ENCODE results near the gene ENAM. TPM values are rescaled to one million over a fixed set of nuclear protein-coding genes. Genes with fewer than 3 reads are reported as not detected.

The ENAM gene
- total and polyA plus RNA-seq, 10 of the 15 experiments (the other 5 are each of a cell fraction or from before 2014, with no cell fraction given), result 0.04 to 1.3 (median 0.21) TPM

DNA sequence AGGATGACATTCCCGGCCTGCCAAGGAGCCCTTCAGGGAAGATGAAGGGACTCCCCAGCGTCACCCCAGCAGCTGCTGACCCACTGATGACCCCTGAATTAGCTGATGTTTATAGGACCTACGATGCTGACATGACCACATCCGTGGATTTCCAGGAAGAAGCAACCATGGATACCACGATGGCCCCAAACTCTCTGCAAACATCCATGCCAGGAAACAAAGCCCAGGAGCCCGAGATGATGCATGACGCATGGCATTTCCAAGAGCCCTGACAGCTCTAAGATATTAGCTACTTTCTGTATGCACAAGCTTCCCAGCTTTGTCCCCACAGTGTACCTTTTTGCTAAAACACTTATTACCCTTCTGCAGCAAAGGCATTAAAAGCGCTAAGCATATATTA is 22.1 kb upstream of the ENAM start:
- WGBS (ENCODE audit: insufficient coverage, insufficient replicate concordance, low lambda C conversion rate, missing lambda C conversion rate), result 40% methylated on average over 8 of the region's 8 CpGs
- intact Hi-C loops (cut with micrococcal nuclease; ENCODE audit: unreplicated experiment), result loop anchor here (10.0 kb wide), 2 partner anchors 578 to 1698 kb away; no protein-coding TSS in a partner anchor
- Histone ChIP-seq H3K9me3 (replicated peaks; ENCODE audit: control insufficient read depth, insufficient read depth, low read length) (no peaks in the 10 kb centered on the region), H4K20me1 (ENCODE audit: control insufficient read depth, insufficient read depth) (no peaks in the 10 kb centered on the region), H3K36me3 (ENCODE audit: control insufficient read depth in 2 of 2, insufficient read depth in 2 of 2, low read length in 1 of 2) (no peaks in the 10 kb centered on the region), H3K27ac (ENCODE audit: control insufficient read depth, insufficient read depth) (no peak overlapping the region), H3K79me2 (ENCODE audit: control insufficient read depth, insufficient read depth, low read length) (no peaks in the 10 kb centered on the region), H2AFZ (ENCODE audit: control insufficient read depth, low read depth, low read length) (no peak overlapping the region), H3K4me2 (ENCODE audit: control insufficient read depth, insufficient read depth) (no peak overlapping the region), H3K4me1 (ENCODE audit: control insufficient read depth, insufficient read depth, low read length) (no peaks in the 10 kb centered on the region), H3K9ac (ENCODE audit: control insufficient read depth, insufficient read depth, low read length) (no peak overlapping the region), H3K27me3 (replicated peaks in 1 of 2; ENCODE audit: control insufficient read depth in 2 of 2, insufficient read depth in 2 of 2, low read length in 1 of 2) (no peaks in the 10 kb centered on the region), H3K4me3 (no peak overlapping the region)
- in situ Hi-C loops (cut with MboI), result loop anchor here (25.0 kb wide), 2 partner anchors 1106 to 1681 kb away; no protein-coding TSS in a partner anchor
- FAIRE-seq (no peak), DNase-seq (ENCODE audit: low read depth, low spot score) (no peak), ATAC-seq (no peak)
- CTCF ChIA-PET, result interaction anchor here (0.7 to 1.7 kb wide), 3 partner anchors 22 to 578 kb away, joined by 3 to 6 read pairs (median 4); partner anchors contain the start of gene ENAM
- RAD21 ChIA-PET (ENCODE audit: unreplicated experiment), result interaction anchor here (1.4 kb wide), 1 partner anchor 10 kb away, joined by 3 read pairs; no protein-coding TSS in a partner anchor
- SMC1A ChIA-PET (ENCODE audit: uncharacterized antibody, unreplicated experiment), result interaction anchor here (0.7 to 2.8 kb wide), 2 partner anchors 51 to 83 kb away, joined by 3 to 8 read pairs; no protein-coding TSS in a partner anchor
- POLR2A ChIA-PET, result no interaction called here
- TF ChIP-seq PAX5 (IDR thresholded peaks at IDR 0.05; ENCODE audit: borderline replicate concordance, low read depth, low read length) (no peak), CBX5 (IDR thresholded peaks at IDR 0.05; ENCODE audit: low read depth) (no peak), EP300 (IDR thresholded peaks at IDR 0.05; ENCODE audit: borderline replicate concordance in 1 of 2, control insufficient read depth in 1 of 2, low read depth in 2 of 2, low read length in 2 of 2) (no peak), CEBPB (IDR thresholded peaks at IDR 0.05; ENCODE audit: borderline replicate concordance in 1 of 2, low read depth in 2 of 2, low read length in 2 of 2) (no peak), CHD1 (IDR thresholded peaks at IDR 0.05; ENCODE audit: low read depth, low read length) (no peak), RCOR1 (conservative IDR thresholded peaks at IDR 0.05; ENCODE audit: low read depth, low read length) (no peak), PAX8 (IDR thresholded peaks at IDR 0.05) (no peak)
- TF ChIP-seq, protein P1, sequence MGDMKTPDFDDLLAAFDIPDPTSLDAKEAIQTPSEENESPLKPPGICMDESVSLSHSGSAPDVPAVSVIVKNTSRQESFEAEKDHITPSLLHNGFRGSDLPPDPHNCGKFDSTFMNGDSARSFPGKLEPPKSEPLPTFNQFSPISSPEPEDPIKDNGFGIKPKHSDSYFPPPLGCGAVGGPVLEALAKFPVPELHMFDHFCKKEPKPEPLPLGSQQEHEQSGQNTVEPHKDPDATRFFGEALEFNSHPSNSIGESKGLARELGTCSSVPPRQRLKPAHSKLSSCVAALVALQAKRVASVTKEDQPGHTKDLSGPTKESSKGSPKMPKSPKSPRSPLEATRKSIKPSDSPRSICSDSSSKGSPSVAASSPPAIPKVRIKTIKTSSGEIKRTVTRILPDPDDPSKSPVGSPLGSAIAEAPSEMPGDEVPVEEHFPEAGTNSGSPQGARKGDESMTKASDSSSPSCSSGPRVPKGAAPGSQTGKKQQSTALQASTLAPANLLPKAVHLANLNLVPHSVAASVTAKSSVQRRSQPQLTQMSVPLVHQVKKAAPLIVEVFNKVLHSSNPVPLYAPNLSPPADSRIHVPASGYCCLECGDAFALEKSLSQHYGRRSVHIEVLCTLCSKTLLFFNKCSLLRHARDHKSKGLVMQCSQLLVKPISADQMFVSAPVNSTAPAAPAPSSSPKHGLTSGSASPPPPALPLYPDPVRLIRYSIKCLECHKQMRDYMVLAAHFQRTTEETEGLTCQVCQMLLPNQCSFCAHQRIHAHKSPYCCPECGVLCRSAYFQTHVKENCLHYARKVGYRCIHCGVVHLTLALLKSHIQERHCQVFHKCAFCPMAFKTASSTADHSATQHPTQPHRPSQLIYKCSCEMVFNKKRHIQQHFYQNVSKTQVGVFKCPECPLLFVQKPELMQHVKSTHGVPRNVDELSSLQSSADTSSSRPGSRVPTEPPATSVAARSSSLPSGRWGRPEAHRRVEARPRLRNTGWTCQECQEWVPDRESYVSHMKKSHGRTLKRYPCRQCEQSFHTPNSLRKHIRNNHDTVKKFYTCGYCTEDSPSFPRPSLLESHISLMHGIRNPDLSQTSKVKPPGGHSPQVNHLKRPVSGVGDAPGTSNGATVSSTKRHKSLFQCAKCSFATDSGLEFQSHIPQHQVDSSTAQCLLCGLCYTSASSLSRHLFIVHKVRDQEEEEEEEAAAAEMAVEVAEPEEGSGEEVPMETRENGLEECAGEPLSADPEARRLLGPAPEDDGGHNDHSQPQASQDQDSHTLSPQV (IDR thresholded peaks at IDR 0.05), result no peak
- TF ChIP-seq, protein P2, sequence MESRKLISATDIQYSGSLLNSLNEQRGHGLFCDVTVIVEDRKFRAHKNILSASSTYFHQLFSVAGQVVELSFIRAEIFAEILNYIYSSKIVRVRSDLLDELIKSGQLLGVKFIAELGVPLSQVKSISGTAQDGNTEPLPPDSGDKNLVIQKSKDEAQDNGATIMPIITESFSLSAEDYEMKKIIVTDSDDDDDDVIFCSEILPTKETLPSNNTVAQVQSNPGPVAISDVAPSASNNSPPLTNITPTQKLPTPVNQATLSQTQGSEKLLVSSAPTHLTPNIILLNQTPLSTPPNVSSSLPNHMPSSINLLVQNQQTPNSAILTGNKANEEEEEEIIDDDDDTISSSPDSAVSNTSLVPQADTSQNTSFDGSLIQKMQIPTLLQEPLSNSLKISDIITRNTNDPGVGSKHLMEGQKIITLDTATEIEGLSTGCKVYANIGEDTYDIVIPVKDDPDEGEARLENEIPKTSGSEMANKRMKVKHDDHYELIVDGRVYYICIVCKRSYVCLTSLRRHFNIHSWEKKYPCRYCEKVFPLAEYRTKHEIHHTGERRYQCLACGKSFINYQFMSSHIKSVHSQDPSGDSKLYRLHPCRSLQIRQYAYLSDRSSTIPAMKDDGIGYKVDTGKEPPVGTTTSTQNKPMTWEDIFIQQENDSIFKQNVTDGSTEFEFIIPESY (IDR thresholded peaks at IDR 0.05), result no peak
- no TSS peak for BruUV-seq (replicated peaks)

Measured in GM12878 (cell line).